PC-9 (cell line): Measurements from ENCODE around the gene NKIRAS1. TPM values are rescaled to one million over a fixed set of nuclear protein-coding genes. Genes with fewer than 3 reads are reported as not detected.
A peak's percentile ranks its signal among the peaks of the same experiment; 100 is the strongest.

Experiments used
- BruUV-seq: library from RNA; stranded (reverse); fragments of 400-500 nt; replicated peaks from 2 replicates; lab custom pipeline; 2021; lab: Mats Ljungman, UMichigan
- CTCF ChIA-PET: fragments of 300-600 bp; sonication (Branson Sonifier 250); formaldehyde crosslinking; loops from one replicate; lab custom pipeline; 2022; ENCODE audit warnings: antibody characterized with exemption; lab: Charles Lee
- POLR2A ChIA-PET: fragments of 300-600 bp; sonication (Branson Sonifier 250); formaldehyde crosslinking; loops from one replicate; lab custom pipeline; 2022; ENCODE audit warnings: antibody characterized with exemption; ENCODE audit not compliant: unreplicated experiment; lab: Charles Lee
- DNase-seq, 2 experiments: peaks; one replicate each; pipeline versions ENCODE4 v3.0.0 to v3.0.0-alpha.2; 2015 to 2022; ENCODE audit warnings: mixed read lengths in 1 of 2
- H2AFZ ChIP-seq: fragments of 200-600 bp; sonication (generic); 2 replicates; pipeline ENCODE4 v1.8.1; 2017; ENCODE audit warnings: antibody characterized with exemption
- H3F3A ChIP-seq: fragments of 200-600 bp; sonication (generic); 2 replicates; pipeline ENCODE4 v1.8.1; 2017; ENCODE audit warnings: antibody characterized with exemption, mild to moderate bottlenecking, low read depth; ENCODE audit not compliant: insufficient read depth
- H3K27ac ChIP-seq: fragments of 200-600 bp; sonication (generic); 2 replicates; pipeline ENCODE4 v1.6.1; 2016; ENCODE audit warnings: mixed run types
- H3K27me3 ChIP-seq: fragments of 200-600 bp; sonication (generic); 2 replicates; pipeline ENCODE4 v1.6.1; 2016; ENCODE audit warnings: low read depth, mixed run types; ENCODE audit not compliant: insufficient read depth
- H3K36me3 ChIP-seq: fragments of 200-600 bp; sonication (generic); 2 replicates; pipeline ENCODE4 v1.6.1; 2016; ENCODE audit warnings: low read depth, mixed run types
- H3K4me1 ChIP-seq: fragments of 200-600 bp; sonication (generic); replicated peaks from 2 replicates; pipeline ENCODE4 v1.6.1; 2016; ENCODE audit warnings: mixed run types; ENCODE audit not compliant: insufficient read depth
- H3K4me2 ChIP-seq: fragments of 200-600 bp; sonication (generic); 2 replicates; pipeline ENCODE4 v1.6.1; 2017; ENCODE audit warnings: mixed run types
- H3K4me3 ChIP-seq: fragments of 200-600 bp; sonication (generic); 2 replicates; pipeline ENCODE4 v1.6.1; 2016; ENCODE audit warnings: mixed run types
- H3K79me2 ChIP-seq: fragments of 200-600 bp; sonication (generic); 2 replicates; pipeline ENCODE4 v1.6.1; 2017; ENCODE audit warnings: low read depth, mixed run types
- H3K9me2 ChIP-seq: fragments of 200-600 bp; sonication (generic); 2 replicates; pipeline ENCODE4 v1.8.1; 2017; ENCODE audit warnings: mild to moderate bottlenecking; ENCODE audit not compliant: insufficient read depth
- H3K9me3 ChIP-seq: fragments of 200-600 bp; sonication (generic); 2 replicates; pipeline ENCODE4 v1.8.1; 2016; ENCODE audit warnings: low read depth; ENCODE audit not compliant: insufficient read depth
- H4K20me1 ChIP-seq: fragments of 200-600 bp; sonication (generic); 2 replicates; pipeline ENCODE4 v1.8.1; 2017; ENCODE audit not compliant: insufficient read depth
- EZH2 ChIP-seq: fragments of 200-600 bp; sonication (generic); IDR thresholded peaks from 2 replicates; pipeline ENCODE4 v1.8.0; 2017; ENCODE audit warnings: antibody characterized with exemption, low read depth
- intact Hi-C: fragments of 100-400 bp; cut with micrococcal nuclease; formaldehyde crosslinking; loops from one replicate; pipeline ENCODE4 v1.10.0; 2022; ENCODE audit not compliant: unreplicated experiment
- total RNA-seq: library from RNA; stranded (reverse); gene quantifications from 2 replicates; pipeline ENCODE4 v1.2.3, GENCODE V29; 2021
- TF ChIP-seq, protein P1 (sequence below): fragments of 200-600 bp; sonication (generic); conservative IDR thresholded peaks from 2 replicates; pipeline ENCODE4 v1.6.1; 2017; ENCODE audit warnings: mixed run types, antibody characterized with exemption, mild to moderate bottlenecking, moderate library complexity

The NKIRAS1 gene
- total RNA-seq, 1 experiment from 2014 or later = 8.6 TPM

- Histone ChIP-seq H3K9me3 (no peaks in the 10 kb centered on the region), H3K27ac (peak overlapping the region; percentile 87), H3K36me3 (peaks cover 26% of the 10 kb centered on the region), H3K4me1 (peaks cover 28% of the 10 kb centered on the region), H3K27me3 (no peaks in the 10 kb centered on the region), H4K20me1 (peaks cover 43% of the 10 kb centered on the region), H3F3A (peaks cover 65% of the 10 kb centered on the region), H3K4me2 (no peak overlapping the region), H2AFZ (no peak overlapping the region), H3K9me2 (no peaks in the 10 kb centered on the region), H3K4me3 (no peak overlapping the region), H3K79me2 (peaks cover 93% of the 10 kb centered on the region)
- ChIA-PET CTCF (no interaction called here), POLR2A (no interaction called here)
- DNase-seq = no peak
- no TSS peak for BruUV-seq
- intact Hi-C loops = loop anchor here (5.0 kb wide), 3 partner anchors 181 to 796 kb away; no protein-coding TSS in a partner anchor
- TF ChIP-seq, protein P1, sequence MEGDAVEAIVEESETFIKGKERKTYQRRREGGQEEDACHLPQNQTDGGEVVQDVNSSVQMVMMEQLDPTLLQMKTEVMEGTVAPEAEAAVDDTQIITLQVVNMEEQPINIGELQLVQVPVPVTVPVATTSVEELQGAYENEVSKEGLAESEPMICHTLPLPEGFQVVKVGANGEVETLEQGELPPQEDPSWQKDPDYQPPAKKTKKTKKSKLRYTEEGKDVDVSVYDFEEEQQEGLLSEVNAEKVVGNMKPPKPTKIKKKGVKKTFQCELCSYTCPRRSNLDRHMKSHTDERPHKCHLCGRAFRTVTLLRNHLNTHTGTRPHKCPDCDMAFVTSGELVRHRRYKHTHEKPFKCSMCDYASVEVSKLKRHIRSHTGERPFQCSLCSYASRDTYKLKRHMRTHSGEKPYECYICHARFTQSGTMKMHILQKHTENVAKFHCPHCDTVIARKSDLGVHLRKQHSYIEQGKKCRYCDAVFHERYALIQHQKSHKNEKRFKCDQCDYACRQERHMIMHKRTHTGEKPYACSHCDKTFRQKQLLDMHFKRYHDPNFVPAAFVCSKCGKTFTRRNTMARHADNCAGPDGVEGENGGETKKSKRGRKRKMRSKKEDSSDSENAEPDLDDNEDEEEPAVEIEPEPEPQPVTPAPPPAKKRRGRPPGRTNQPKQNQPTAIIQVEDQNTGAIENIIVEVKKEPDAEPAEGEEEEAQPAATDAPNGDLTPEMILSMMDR = no peak
- no peak for TF ChIP-seq EZH2
Measured at GRCh38 chr3:23886311-23886710, 30.5 kb downstream of the NKIRAS1 start.

DNA sequence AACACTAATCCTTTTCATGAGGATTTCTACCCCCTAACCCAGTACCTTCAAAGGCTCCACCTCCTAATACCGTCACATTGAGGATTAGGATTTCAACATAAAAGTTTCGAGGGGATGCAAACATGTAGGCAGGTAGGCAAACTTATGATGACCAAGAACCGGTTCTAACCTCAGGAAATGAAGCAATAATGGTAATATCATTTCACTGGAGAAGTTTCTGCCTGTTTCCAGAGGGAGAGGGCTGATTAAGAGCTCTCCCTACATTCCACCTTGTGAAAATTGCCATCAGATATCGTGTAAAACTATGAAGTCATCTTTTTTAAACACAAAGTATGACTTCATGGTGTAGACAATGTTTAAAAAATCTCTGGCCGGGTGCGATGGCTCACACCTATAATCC is 31.6 kb downstream of the NKIRAS1 start:
- intact Hi-C loops = loop anchor here (5.0 kb wide), 3 partner anchors 182 to 797 kb away; no protein-coding TSS in a partner anchor
- Histone ChIP-seq H4K20me1 (peaks cover 34% of the 10 kb centered on the region), H3K4me2 (no peak overlapping the region; the same call in 1 of the 2 replicates), H2AFZ (no peak overlapping the region), H3K27ac (peak overlapping the region; percentile 87), H3K79me2 (peaks cover 92% of the 10 kb centered on the region), H3F3A (peaks cover 65% of the 10 kb centered on the region), H3K9me2 (no peaks in the 10 kb centered on the region), H3K36me3 (peaks cover 16% of the 10 kb centered on the region), H3K4me3 (no peak overlapping the region), H3K4me1 (peaks cover 28% of the 10 kb centered on the region), H3K27me3 (no peaks in the 10 kb centered on the region), H3K9me3 (no peaks in the 10 kb centered on the region)
- TF ChIP-seq, protein P1 = no peak
- TF ChIP-seq EZH2 = no peak
- no TSS peak for BruUV-seq
- DNase-seq = peak in 1 of 2 experiments; percentile 83
- CTCF ChIA-PET = interaction anchor here (0.6 kb wide), 1 partner anchor 573 kb away, joined by 5 read pairs; no protein-coding TSS in a partner anchor
- POLR2A ChIA-PET = interaction anchor here (0.7 kb wide), 1 partner anchor 145 kb away, joined by 6 read pairs; no protein-coding TSS in a partner anchor

DNA sequence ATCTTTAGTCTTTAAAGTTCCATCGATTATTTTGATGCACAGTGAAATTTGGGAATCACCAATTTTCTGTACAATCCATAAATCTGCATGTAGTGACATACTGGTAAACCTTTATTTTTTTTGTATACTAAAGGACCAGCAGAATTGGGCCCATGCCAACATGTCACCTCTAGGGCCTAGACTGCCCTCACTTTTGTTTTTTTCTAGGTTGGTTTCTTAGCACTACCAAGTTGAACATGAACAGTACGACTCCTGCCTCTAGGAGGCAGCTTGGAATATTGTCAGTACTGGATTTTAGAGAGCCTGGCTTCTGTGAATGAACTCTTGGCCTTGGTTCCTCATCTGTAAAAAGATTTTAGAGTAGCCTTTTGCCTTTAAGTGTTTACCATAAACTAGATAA is 32.3 kb downstream of the NKIRAS1 start:
- no TSS peak for BruUV-seq

More for the DNA sequence above, 32.3 kb downstream of the NKIRAS1 start:
- H3K27me3 ChIP-seq = no peaks in the 10 kb centered on the region
- peaks cover 35% of the 10 kb centered on the region for H4K20me1 ChIP-seq
- intact Hi-C loops = no loop called here
- H3K36me3 ChIP-seq = peaks cover 11% of the 10 kb centered on the region
- no peak for DNase-seq
- POLR2A ChIA-PET = interaction anchor here (0.7 kb wide), 1 partner anchor 1783 kb away, joined by 9 read pairs; no protein-coding TSS in a partner anchor
- TF ChIP-seq, protein P1 = 0 out of 2 replicates have a peak, but pooled peaks have one; percentile 31
- no peak for TF ChIP-seq EZH2
- no peak overlapping the region for H2AFZ ChIP-seq
- peaks cover 91% of the 10 kb centered on the region for H3K79me2 ChIP-seq
- CTCF ChIA-PET = interaction anchor here (0.6 kb wide), 1 partner anchor 171 kb away, joined by 3 read pairs; no protein-coding TSS in a partner anchor
- no peaks in the 10 kb centered on the region for H3K9me2 ChIP-seq
- peaks cover 60% of the 10 kb centered on the region for H3F3A ChIP-seq
- peak overlapping the region; percentile 87 for H3K27ac ChIP-seq
- H3K4me1 ChIP-seq = peaks cover 27% of the 10 kb centered on the region
- no peaks in the 10 kb centered on the region for H3K9me3 ChIP-seq
- no peak overlapping the region for H3K4me3 ChIP-seq
- H3K4me2 ChIP-seq = peak overlapping the region; percentile 33
